Activated CD4-positive, alpha-beta T cell treated with anti-CD3 and anti-CD28 coated beads, Interleukin-2, Interleukin-4, amounts not matched to agents 100 ng/mL and 50 ng/mL, durations not matched to agents 16 hours and 8 hours (primary cell): ENCODE data around the gene USP17L24.
"Not testable (repeated sequence)": the region's sequence is repeated elsewhere in the genome, so short reads cannot be mapped to it uniquely, and the experiment has no call there.

Source experiments
- DNase-seq: peaks from one replicate; pipeline ENCODE4 v3.0.0-alpha.2; 2020; ENCODE audit warnings: low spot score

USP17L24 gene

GRCh38 chr4:9324865-9325264 lies at the start of gene USP17L24:
Gene USP17L24 (plus strand): TSS chr4:9325165. CDS start chr4:9325165, 0 bp downstream.
- not testable (repeated sequence) for DNase-seq

- DNase-seq: not testable (repeated sequence)
These were observed 774 bp upstream of the USP17L24 start for GRCh38 chr4:9324191-9324590.

GRCh38 chr4:9329611-9330010 lies 4.6 kb downstream of the USP17L24 start, which contains the start of gene USP17L25:
Gene USP17L25 (plus strand): TSS chr4:9329911. CDS start chr4:9329911, 0 bp downstream.
- not testable (repeated sequence) for DNase-seq

- not testable (repeated sequence) for DNase-seq
These were observed 9.4 kb downstream of the USP17L24 start, which contains the start of gene USP17L26 for GRCh38 chr4:9334358-9334757. Gene USP17L26 (plus strand): TSS chr4:9334658. CDS start chr4:9334658, 0 bp downstream.

- not testable (repeated sequence) for DNase-seq
These were observed 14.1 kb downstream of the USP17L24 start, which contains the start of gene USP17L5 for GRCh38 chr4:9339103-9339502. Gene USP17L5 (plus strand): TSS chr4:9339403. CDS start chr4:9339403, 0 bp downstream.

GRCh38 chr4:9343848-9344247 lies 18.9 kb downstream of the USP17L24 start, which contains the start of gene USP17L27:
Gene USP17L27 (plus strand): TSS chr4:9344148. CDS start chr4:9344148, 0 bp downstream.
- not testable (repeated sequence) for DNase-seq

GRCh38 chr4:9348593-9348992 lies 23.6 kb downstream of the USP17L24 start, which contains the start of gene USP17L28:
Gene USP17L28 (plus strand): TSS chr4:9348893. CDS start chr4:9348893, 0 bp downstream.
- DNase-seq: not testable (repeated sequence)

GRCh38 chr4:9350866-9351265 lies 25.9 kb downstream of the USP17L24 start:
- not testable (repeated sequence) for DNase-seq

- not testable (repeated sequence) for DNase-seq
These were observed 28.4 kb downstream of the USP17L24 start, which contains the start of gene USP17L29 for GRCh38 chr4:9353338-9353737. Gene USP17L29 (plus strand): TSS chr4:9353638. CDS start chr4:9353638, 0 bp downstream.

- DNase-seq: not testable (repeated sequence)
These were observed 37.9 kb downstream of the USP17L24 start, which contains the start of gene USP17L30 for GRCh38 chr4:9362829-9363228. Gene USP17L30 (plus strand): TSS chr4:9363129. CDS start chr4:9363129, 0 bp downstream.
